Astrocyte (in vitro differentiated cells and primary cell): ENCODE measurements around the gene DIPK2B.

Experiments used
- EZH2 ChIP-seq: IDR thresholded peaks from 2 replicates; pipeline ENCODE4 v1.6.1; 2012; ENCODE audit warnings: mild to moderate bottlenecking, low read length, inconsistent platforms; ENCODE audit not compliant: insufficient read depth
- TF ChIP-seq, protein P1 (sequence below): IDR thresholded peaks from 2 replicates; pipeline ENCODE4 v1.5.1; 2011; ENCODE audit warnings: low read depth, mild to moderate bottlenecking, inconsistent platforms, low read length, moderate library complexity; ENCODE audit not compliant: insufficient read depth

- no peak for TF ChIP-seq EZH2
- TF ChIP-seq, protein P1, sequence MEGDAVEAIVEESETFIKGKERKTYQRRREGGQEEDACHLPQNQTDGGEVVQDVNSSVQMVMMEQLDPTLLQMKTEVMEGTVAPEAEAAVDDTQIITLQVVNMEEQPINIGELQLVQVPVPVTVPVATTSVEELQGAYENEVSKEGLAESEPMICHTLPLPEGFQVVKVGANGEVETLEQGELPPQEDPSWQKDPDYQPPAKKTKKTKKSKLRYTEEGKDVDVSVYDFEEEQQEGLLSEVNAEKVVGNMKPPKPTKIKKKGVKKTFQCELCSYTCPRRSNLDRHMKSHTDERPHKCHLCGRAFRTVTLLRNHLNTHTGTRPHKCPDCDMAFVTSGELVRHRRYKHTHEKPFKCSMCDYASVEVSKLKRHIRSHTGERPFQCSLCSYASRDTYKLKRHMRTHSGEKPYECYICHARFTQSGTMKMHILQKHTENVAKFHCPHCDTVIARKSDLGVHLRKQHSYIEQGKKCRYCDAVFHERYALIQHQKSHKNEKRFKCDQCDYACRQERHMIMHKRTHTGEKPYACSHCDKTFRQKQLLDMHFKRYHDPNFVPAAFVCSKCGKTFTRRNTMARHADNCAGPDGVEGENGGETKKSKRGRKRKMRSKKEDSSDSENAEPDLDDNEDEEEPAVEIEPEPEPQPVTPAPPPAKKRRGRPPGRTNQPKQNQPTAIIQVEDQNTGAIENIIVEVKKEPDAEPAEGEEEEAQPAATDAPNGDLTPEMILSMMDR = no peak
Measured at GRCh38 chrX:45232139-45232538, 31.5 kb upstream of the DIPK2B start.
